ENCODE results near the gene ABCC1.
"Not testable (repeated sequence)": the region's sequence is repeated elsewhere in the genome, so short reads cannot be mapped to it uniquely, and the experiment has no call there.

ABCC1 gene

GRCh38 chr16:16145286-16145685, 195.9 kb downstream of the ABCC1 start:
- Histone ChIP-seq H2AFZ (ENCODE audit: low read depth, low read length) (no peak overlapping the region), H3K4me1 (ENCODE audit: insufficient read depth, low read length) (no peaks in the 10 kb centered on the region), H3K36me3 (ENCODE audit: insufficient read depth, low read length) (peaks cover 43% of the 10 kb centered on the region), H3K9me3 (ENCODE audit: insufficient read depth, low read length, severe bottlenecking) (no peaks in the 10 kb centered on the region), H3K9ac (ENCODE audit: low read depth, low read length) (no peak overlapping the region), H4K20me1 (ENCODE audit: insufficient read depth, low read length) (peaks cover 4% of the 10 kb centered on the region), H3K4me3 (ENCODE audit: low read depth in 1 of 2, low read length in 2 of 2) (no peak overlapping the region), H3K27ac (ENCODE audit: low read length) (no peak overlapping the region), H3K79me2 (ENCODE audit: insufficient read depth, low read length) (no peaks in the 10 kb centered on the region), H3K4me2 (ENCODE audit: insufficient read depth, low read length) (no peak overlapping the region), H3K27me3 (ENCODE audit: insufficient read depth, low read length, poor library complexity) (no peaks in the 10 kb centered on the region)
- ATAC-seq (ENCODE audit: insufficient read depth, low read depth): no peak
- TF ChIP-seq CTCF (IDR thresholded peaks at IDR 0.05; ENCODE audit: borderline replicate concordance, extremely low read depth, low read length, poor library complexity, severe bottlenecking): no peak
- TF ChIP-seq EZH2 (IDR thresholded peaks at IDR 0.05; ENCODE audit: borderline replicate concordance, low read depth, low read length, severe bottlenecking): no peak
- DNase-seq: no peak

DNA sequence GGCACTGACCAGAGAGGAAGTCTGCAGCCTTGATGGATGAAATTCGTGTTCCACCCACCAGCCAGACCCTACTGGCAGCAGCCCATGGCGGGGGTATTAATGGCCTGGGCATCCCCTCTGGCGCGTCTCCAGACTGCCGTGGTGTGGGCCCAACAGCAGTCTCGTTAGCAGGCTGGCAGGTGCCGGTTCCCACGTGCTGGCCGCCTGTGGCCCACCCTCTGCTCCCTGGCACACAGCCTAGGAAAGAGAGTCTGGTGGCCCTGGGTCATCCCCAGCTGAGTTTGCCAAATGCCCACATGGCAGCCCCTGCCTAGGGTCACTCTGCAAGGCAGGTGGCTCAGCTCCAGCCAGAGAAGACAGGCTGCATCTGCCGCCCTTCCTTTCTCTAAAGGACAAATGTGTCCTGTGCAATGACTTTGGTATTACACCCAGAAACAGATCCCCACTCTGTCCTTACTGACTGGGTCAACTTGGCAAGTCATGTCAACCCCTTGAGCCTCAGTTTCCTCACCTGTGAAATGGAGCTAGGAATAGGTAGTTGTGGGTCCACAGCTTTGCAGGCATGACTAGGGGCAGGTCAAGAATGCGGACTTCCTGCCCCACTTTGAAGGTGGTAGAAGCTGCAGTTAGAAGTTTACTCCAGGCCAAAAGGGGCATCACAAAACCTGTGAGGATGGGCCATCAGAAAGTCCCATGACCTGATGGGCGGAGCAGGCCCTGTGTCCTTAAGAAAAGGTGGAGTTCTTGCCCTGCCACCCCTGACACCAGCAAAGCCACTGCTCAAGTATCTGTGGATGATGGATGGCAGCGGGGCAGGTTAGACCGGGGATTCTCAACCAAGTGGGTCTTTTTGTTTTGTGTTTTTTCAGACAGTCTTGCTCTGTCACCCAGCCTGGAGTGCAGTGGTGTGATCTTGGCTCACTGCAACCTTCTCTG, 197.2 kb downstream of the ABCC1 start:
- ATAC-seq (ENCODE audit: insufficient read depth, low read depth) (no peak), DNase-seq (no peak)
- H4K20me1 ChIP-seq (ENCODE audit: insufficient read depth, low read length): peaks cover 4% of the 10 kb centered on the region
- H3K9ac ChIP-seq (ENCODE audit: low read depth, low read length): no peak overlapping the region
- no peak overlapping the region for H3K27ac ChIP-seq (ENCODE audit: low read length)
- H2AFZ ChIP-seq (ENCODE audit: low read depth, low read length): no peak overlapping the region
- no peak overlapping the region for H3K4me3 ChIP-seq (ENCODE audit: low read depth in 1 of 2, low read length in 2 of 2)
- H3K36me3 ChIP-seq (ENCODE audit: insufficient read depth, low read length): peaks cover 30% of the 10 kb centered on the region
- no peaks in the 10 kb centered on the region for H3K27me3 ChIP-seq (ENCODE audit: insufficient read depth, low read length, poor library complexity)
- no peak overlapping the region for H3K4me2 ChIP-seq (ENCODE audit: insufficient read depth, low read length)
- TF ChIP-seq EZH2 (IDR thresholded peaks at IDR 0.05; ENCODE audit: borderline replicate concordance, low read depth, low read length, severe bottlenecking) (no peak), CTCF (IDR thresholded peaks at IDR 0.05; ENCODE audit: borderline replicate concordance, extremely low read depth, low read length, poor library complexity, severe bottlenecking) (no peak)
- H3K9me3 ChIP-seq (ENCODE audit: insufficient read depth, low read length, severe bottlenecking): no peaks in the 10 kb centered on the region
- H3K4me1 ChIP-seq (ENCODE audit: insufficient read depth, low read length): no peaks in the 10 kb centered on the region
- H3K79me2 ChIP-seq (ENCODE audit: insufficient read depth, low read length): no peaks in the 10 kb centered on the region

DNA sequence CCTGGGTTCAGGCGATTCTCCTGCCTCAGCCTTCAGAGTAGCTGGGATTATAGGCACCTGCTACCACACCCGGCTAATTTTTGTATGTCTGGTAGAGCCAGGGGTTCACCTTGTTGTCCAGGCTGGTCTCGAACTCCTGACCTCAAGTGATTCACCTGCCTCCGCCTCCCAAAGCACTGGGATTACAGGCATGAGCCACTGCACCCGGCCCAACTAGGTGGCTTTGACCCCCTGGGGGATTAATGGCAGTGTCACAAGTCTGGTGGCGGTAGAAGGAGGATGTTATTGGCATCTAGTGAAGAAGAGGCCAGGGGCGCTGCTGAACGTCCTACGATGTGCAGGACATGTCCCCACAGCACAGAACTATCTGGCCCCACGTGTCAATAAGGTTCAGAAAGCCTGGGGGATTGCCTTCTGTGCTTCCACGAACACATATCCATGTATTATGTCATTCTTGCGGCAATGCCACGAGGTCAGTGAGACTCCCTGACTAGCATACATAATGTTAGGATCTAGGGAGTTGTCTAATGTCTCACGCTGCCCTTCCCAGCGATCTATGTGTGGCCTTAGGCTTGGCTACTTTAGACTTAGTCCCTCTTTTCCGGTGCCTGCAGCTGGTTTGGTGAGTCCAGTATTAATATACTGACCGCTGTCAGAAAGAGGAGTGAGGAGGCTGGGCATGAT, 198.0 kb downstream of the ABCC1 start:
- ATAC-seq (ENCODE audit: insufficient read depth, low read depth) (no peak), DNase-seq (no peak)
- Histone ChIP-seq H3K79me2 (ENCODE audit: insufficient read depth, low read length) (no peaks in the 10 kb centered on the region), H3K27me3 (ENCODE audit: insufficient read depth, low read length, poor library complexity) (no peaks in the 10 kb centered on the region), H4K20me1 (ENCODE audit: insufficient read depth, low read length) (peaks cover 4% of the 10 kb centered on the region), H2AFZ (ENCODE audit: low read depth, low read length) (no peak overlapping the region), H3K4me3 (ENCODE audit: low read depth in 1 of 2, low read length in 2 of 2) (no peak overlapping the region), H3K27ac (ENCODE audit: low read length) (no peak overlapping the region), H3K9ac (ENCODE audit: low read depth, low read length) (no peak overlapping the region), H3K4me1 (ENCODE audit: insufficient read depth, low read length) (no peaks in the 10 kb centered on the region), H3K9me3 (ENCODE audit: insufficient read depth, low read length, severe bottlenecking) (no peaks in the 10 kb centered on the region), H3K36me3 (ENCODE audit: insufficient read depth, low read length) (peaks cover 28% of the 10 kb centered on the region), H3K4me2 (ENCODE audit: insufficient read depth, low read length) (no peak overlapping the region)
- TF ChIP-seq EZH2 (IDR thresholded peaks at IDR 0.05; ENCODE audit: borderline replicate concordance, low read depth, low read length, severe bottlenecking): no peak
- TF ChIP-seq CTCF (IDR thresholded peaks at IDR 0.05; ENCODE audit: borderline replicate concordance, extremely low read depth, low read length, poor library complexity, severe bottlenecking): no peak

GRCh38 chr16:16148000-16148599, 198.7 kb downstream of the ABCC1 start:
- not testable (repeated sequence) for H3K4me2 ChIP-seq (ENCODE audit: insufficient read depth, low read length); H4K20me1 ChIP-seq (ENCODE audit: insufficient read depth, low read length); H3K4me1 ChIP-seq (ENCODE audit: insufficient read depth, low read length); H3K9ac ChIP-seq (ENCODE audit: low read depth, low read length); H3K4me3 ChIP-seq (ENCODE audit: low read depth in 1 of 2, low read length in 2 of 2); H3K27ac ChIP-seq (ENCODE audit: low read length); H3K27me3 ChIP-seq (ENCODE audit: insufficient read depth, low read length, poor library complexity); H3K9me3 ChIP-seq (ENCODE audit: insufficient read depth, low read length, severe bottlenecking); ATAC-seq (ENCODE audit: insufficient read depth, low read depth); DNase-seq; H3K79me2 ChIP-seq (ENCODE audit: insufficient read depth, low read length); H2AFZ ChIP-seq (ENCODE audit: low read depth, low read length)
- peaks cover 26% of the 10 kb centered on the region for H3K36me3 ChIP-seq (ENCODE audit: insufficient read depth, low read length)

All from DND-41 (cell line).